Renal pelvis (tissue), 4 donors: ENCODE data around the gene MMP24OS. TPM values are rescaled to one million over a fixed set of nuclear protein-coding genes. Genes with fewer than 3 reads are reported as not detected.
A peak's percentile ranks its signal among the peaks of the same experiment; 100 is the strongest.

ENCODE experiments used
- DNase-seq: peaks from one replicate; pipeline ENCODE4 v3.0.0-alpha.2; 2013
- polyA plus RNA-seq, 3 donors: library from polyadenylated mRNA; unstranded; fragments of 120-200 nt; gene quantifications; one replicate each; pipeline ENCODE4 v1.2.1, GENCODE V29; 2013; ENCODE audit not compliant: insufficient read length in 3 of 3

Gene MMP24OS
- polyA plus RNA-seq, 3 donors, result 37.7 to 49.8 (median 44.4) TPM

GRCh38 chr20:35314816-35315631 lies 37.1 kb upstream of the MMP24OS start:
- no peak for DNase-seq

GRCh38 chr20:35312318-35312717 lies 34.4 kb upstream of the MMP24OS start:
- no peak for DNase-seq

GRCh38 chr20:35311822-35312221 lies 33.9 kb upstream of the MMP24OS start:
- DNase-seq, result no peak

GRCh38 chr20:35311409-35311808 lies 33.5 kb upstream of the MMP24OS start:
- DNase-seq, result no peak

- no peak for DNase-seq
Measured at GRCh38 chr20:35307666-35308653, 30.0 kb upstream of the MMP24OS start.

GRCh38 chr20:35306931-35307517 lies 29.1 kb upstream of the MMP24OS start:
- DNase-seq, result no peak

- DNase-seq, result no peak
Measured at GRCh38 chr20:35305682-35306556, 28.0 kb upstream of the MMP24OS start.

- no peak for DNase-seq
Measured at GRCh38 chr20:35304956-35305355, 27.0 kb upstream of the MMP24OS start.

GRCh38 chr20:35303735-35304491 lies 26.0 kb upstream of the MMP24OS start:
- peak; percentile 77 for DNase-seq

GRCh38 chr20:35303382-35303734 lies 25.4 kb upstream of the MMP24OS start:
- no peak for DNase-seq

GRCh38 chr20:35302421-35303335 lies 24.8 kb upstream of the MMP24OS start:
- no peak for DNase-seq

GRCh38 chr20:35301426-35301825 lies 23.5 kb upstream of the MMP24OS start:
- no peak for DNase-seq

GRCh38 chr20:35300469-35301262 lies 22.7 kb upstream of the MMP24OS start:
- no peak for DNase-seq

GRCh38 chr20:35299780-35300179 lies 21.9 kb upstream of the MMP24OS start:
- DNase-seq, result no peak

GRCh38 chr20:35298264-35298663 lies 20.3 kb upstream of the MMP24OS start:
- no peak for DNase-seq

GRCh38 chr20:35297740-35298139 lies 19.8 kb upstream of the MMP24OS start:
- no peak for DNase-seq

- DNase-seq, result no peak
Measured at GRCh38 chr20:35297155-35297554, 19.2 kb upstream of the MMP24OS start.

GRCh38 chr20:35296101-35296554 lies 18.2 kb upstream of the MMP24OS start:
- no peak for DNase-seq

GRCh38 chr20:35295674-35296073 lies 17.8 kb upstream of the MMP24OS start:
- DNase-seq, result no peak
